ENCODE results near the gene ABHD14A. TPM values are rescaled to one million over a fixed set of nuclear protein-coding genes. Genes with fewer than 3 reads are reported as not detected.

Gene ABHD14A
- total and polyA plus RNA-seq, 2 of the 13 experiments (the other 11 are each of a cell fraction or from before 2014, with no cell fraction given): 29.5 to 46.9 TPM

- Histone ChIP-seq H3K9ac (ENCODE audit: insufficient read depth, low read depth, low read length) (no peak overlapping the region), H3K79me2 (ENCODE audit: insufficient read depth, low read length) (no peaks in the 10 kb centered on the region), H3K4me2 (ENCODE audit: low read depth, low read length) (no peak overlapping the region), H3K27me3 (ENCODE audit: control insufficient read depth in 1 of 2, insufficient read depth in 2 of 2, low read length in 2 of 2) (peaks cover 0 to 45% of the 10 kb centered on the region in 2 experiments; a peak in 3 of 5 replicates), H3K4me1 (ENCODE audit: insufficient read depth, low read length) (peaks cover 25% of the 10 kb centered on the region), H3K36me3 (replicated peaks in 1 of 2; ENCODE audit: control insufficient read depth in 1 of 2, insufficient read depth in 2 of 2, low read length in 2 of 2) (no peaks in the 10 kb centered on the region), H2AFZ (ENCODE audit: low read length) (no peak overlapping the region), H3K9me3 (ENCODE audit: low read length) (no peaks in the 10 kb centered on the region), H4K20me1 (ENCODE audit: insufficient read depth, low read length) (no peaks in the 10 kb centered on the region), H3K27ac (ENCODE audit: extremely low read length, insufficient read depth, low read length) (no peak overlapping the region), H3K4me3 (replicated peaks in 1 of 3; ENCODE audit: insufficient read depth in 1 of 3, low read depth in 2 of 3, low read length in 3 of 3) (no peak overlapping the region)
- no TSS peak for BruUV-seq (replicated peaks)
- intact Hi-C loops (cut with micrococcal nuclease; ENCODE audit: unreplicated experiment) (no loop called here), in situ Hi-C loops (cut with HindIII; ENCODE audit: extremely low pct_ligation_motif_present, low pct_unique_long_range_greater_than_20kb) (no loop called here)
- POLR2A ChIA-PET: no interaction called here
- TF ChIP-seq NR2F6 (IDR thresholded peaks at IDR 0.05) (no peak), NR2F6 (CRISPR knock-in tag; IDR thresholded peaks at IDR 0.05) (no peak), ZKSCAN1 (IDR thresholded peaks at IDR 0.05; ENCODE audit: low read length) (no peak)
- DNase-seq (ENCODE audit: low spot score) (no peak), ATAC-seq (no peak), FAIRE-seq (no peak)
- 20% methylated on average over 2 of the region's 6 CpGs for WGBS (ENCODE audit: low lambda C conversion rate)
- CTCF ChIA-PET (ENCODE audit: low intra/inter-chr PET ratio, low total read pairs): no interaction called here
Measured at GRCh38 chr3:52006820-52007133, 31.9 kb downstream of the ABHD14A start.

- BruUV-seq (replicated peaks): no TSS peak
- Histone ChIP-seq H3K4me3 (replicated peaks in 1 of 3; ENCODE audit: insufficient read depth in 1 of 3, low read depth in 2 of 3, low read length in 3 of 3) (no peak overlapping the region), H3K27me3 (ENCODE audit: control insufficient read depth in 1 of 2, insufficient read depth in 2 of 2, low read length in 2 of 2) (peaks cover 2 to 40% of the 10 kb centered on the region in 2 experiments; a peak in 4 of 5 replicates), H4K20me1 (ENCODE audit: insufficient read depth, low read length) (no peaks in the 10 kb centered on the region), H3K4me2 (ENCODE audit: low read depth, low read length) (no peak overlapping the region), H3K4me1 (ENCODE audit: insufficient read depth, low read length) (peaks cover 25% of the 10 kb centered on the region), H3K79me2 (ENCODE audit: insufficient read depth, low read length) (no peaks in the 10 kb centered on the region), H3K27ac (ENCODE audit: extremely low read length, insufficient read depth, low read length) (no peak overlapping the region), H3K9me3 (ENCODE audit: low read length) (no peaks in the 10 kb centered on the region), H3K9ac (ENCODE audit: insufficient read depth, low read depth, low read length) (no peak overlapping the region), H2AFZ (ENCODE audit: low read length) (no peak overlapping the region), H3K36me3 (replicated peaks in 1 of 2; ENCODE audit: control insufficient read depth in 1 of 2, insufficient read depth in 2 of 2, low read length in 2 of 2) (no peaks in the 10 kb centered on the region)
- intact Hi-C loops (cut with micrococcal nuclease; ENCODE audit: unreplicated experiment): no loop called here
- FAIRE-seq (no peak), ATAC-seq (no peak), DNase-seq (ENCODE audit: low spot score) (no peak)
- POLR2A ChIA-PET: no interaction called here
- CTCF ChIA-PET (ENCODE audit: low intra/inter-chr PET ratio, low total read pairs): no interaction called here
- TF ChIP-seq, protein P1, sequence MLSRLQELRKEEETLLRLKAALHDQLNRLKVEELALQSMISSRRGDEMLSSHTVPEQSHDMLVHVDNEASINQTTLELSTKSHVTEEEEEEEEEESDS (CRISPR knock-in tag; IDR thresholded peaks at IDR 0.05; ENCODE audit: borderline replicate concordance): no peak
- no peak for TF ChIP-seq ZNF143 (CRISPR knock-in tag; IDR thresholded peaks at IDR 0.05)
- 16% methylated on average over 4 of the region's 4 CpGs for WGBS (ENCODE audit: low lambda C conversion rate)
- in situ Hi-C loops (cut with HindIII; ENCODE audit: extremely low pct_ligation_motif_present, low pct_unique_long_range_greater_than_20kb): no loop called here
Measured at GRCh38 chr3:52007291-52007690, 32.4 kb downstream of the ABHD14A start.

Data from HepG2 (cell line).